Mesenchymal stem cell (in vitro differentiated cells and primary cell): ENCODE measurements around the gene RRP1.

Experiments
- DNase-seq: peaks from one replicate; pipeline ENCODE4 v3.0.0-alpha.2; 2013
- H2AFZ ChIP-seq: one replicate; pipeline ENCODE4 v1.6.1; 2013; ENCODE audit warnings: low read depth, mild to moderate bottlenecking, control low read depth, inconsistent platforms, low read length, moderate library complexity
- H2AK5ac ChIP-seq: 2 replicates; pipeline ENCODE4 v1.6.1; 2013; ENCODE audit warnings: low read length, moderate library complexity, mild to moderate bottlenecking, inconsistent platforms; ENCODE audit not compliant: severe bottlenecking
- H2BK120ac ChIP-seq: one replicate; pipeline ENCODE4 v1.6.1; 2013; ENCODE audit warnings: low read depth, mild to moderate bottlenecking, inconsistent platforms, low read length, moderate library complexity
- H2BK12ac ChIP-seq, 2 experiments: one replicate each; pipeline ENCODE4 v1.6.1; 2013; ENCODE audit warnings: inconsistent platforms in 2 of 2, low read length in 2 of 2, mild to moderate bottlenecking in 2 of 2, moderate library complexity in 2 of 2, control low read depth in 1 of 2
- H2BK15ac ChIP-seq: one replicate; pipeline ENCODE4 v1.6.1; 2013; ENCODE audit warnings: mild to moderate bottlenecking, low read depth, inconsistent platforms; ENCODE audit not compliant: poor library complexity, severe bottlenecking
- H2BK5ac ChIP-seq: 2 replicates; pipeline ENCODE4 v1.6.1; 2013; ENCODE audit warnings: low read depth, mild to moderate bottlenecking, low read length, control low read depth, inconsistent platforms; ENCODE audit not compliant: poor library complexity, severe bottlenecking
- H3K14ac ChIP-seq, 2 experiments: one replicate each; pipeline ENCODE4 v1.6.1; 2013; ENCODE audit warnings: inconsistent platforms in 2 of 2, low read length in 2 of 2, control low read depth in 1 of 2, mild to moderate bottlenecking in 1 of 2, moderate library complexity in 1 of 2
- H3K18ac ChIP-seq, 2 experiments: one replicate each; pipeline ENCODE4 v1.6.1; 2013; ENCODE audit warnings: inconsistent platforms in 2 of 2, low read length in 2 of 2, control low read depth in 1 of 2, low read depth in 1 of 2, mild to moderate bottlenecking in 1 of 2
- H3K23ac ChIP-seq, 2 experiments: one replicate each; pipeline ENCODE4 v1.6.1; 2013; ENCODE audit warnings: inconsistent platforms in 2 of 2, low read length in 2 of 2, mild to moderate bottlenecking in 2 of 2, moderate library complexity in 2 of 2, control low read depth in 1 of 2
- H3K27ac ChIP-seq: 2 replicates; pipeline ENCODE4 v1.5.1; 2013; ENCODE audit warnings: mild to moderate bottlenecking, moderate library complexity, low read length, control low read depth, inconsistent platforms; ENCODE audit not compliant: poor library complexity, severe bottlenecking
- H3K27me3 ChIP-seq, 2 experiments: 2 replicates each; pipeline versions ENCODE4 v1.6.1 to v1.7.0; 2013; ENCODE audit warnings: low read length in 2 of 2, mild to moderate bottlenecking in 2 of 2, moderate library complexity in 2 of 2, control low read depth in 1 of 2, inconsistent platforms in 1 of 2; ENCODE audit not compliant: control insufficient read depth in 1 of 2, insufficient read depth in 1 of 2
- H3K36me3 ChIP-seq, 2 experiments: 2 replicates each; pipeline versions ENCODE4 v1.6.1 to v1.7.0; 2013; ENCODE audit warnings: low read length in 2 of 2, control low read depth in 1 of 2, inconsistent platforms in 1 of 2, low read depth in 1 of 2, mild to moderate bottlenecking in 1 of 2; ENCODE audit not compliant: insufficient read depth in 2 of 2, control insufficient read depth in 1 of 2
- H3K4ac ChIP-seq, 2 experiments: one replicate each; pipeline ENCODE4 v1.6.1; 2013; ENCODE audit warnings: inconsistent platforms in 2 of 2, low read length in 2 of 2, mild to moderate bottlenecking in 2 of 2, moderate library complexity in 2 of 2, control low read depth in 1 of 2, low read depth in 1 of 2
- H3K4me1 ChIP-seq: 2 replicates; pipeline ENCODE4 v1.6.1; 2013; ENCODE audit warnings: low read depth, low read length, control low read depth; ENCODE audit not compliant: control insufficient read depth, insufficient read depth
- H3K4me2 ChIP-seq: 2 replicates; pipeline ENCODE4 v1.6.1; 2013; ENCODE audit warnings: low read length, mild to moderate bottlenecking, inconsistent platforms; ENCODE audit not compliant: poor library complexity, severe bottlenecking
- H3K4me3 ChIP-seq, 2 experiments: 2 replicates each; pipeline versions ENCODE4 v1.5.1 to v1.7.0; 2013; ENCODE audit warnings: low read length in 2 of 2, mild to moderate bottlenecking in 2 of 2, control low read depth in 1 of 2, low read depth in 1 of 2; ENCODE audit not compliant: insufficient read depth in 1 of 2
- H3K79me1 ChIP-seq: replicated peaks from 2 replicates; pipeline ENCODE4 v1.6.1; 2013; ENCODE audit warnings: mild to moderate bottlenecking, control low read depth, low read length, inconsistent platforms; ENCODE audit not compliant: poor library complexity, severe bottlenecking
- H3K9ac ChIP-seq: 2 replicates; pipeline ENCODE4 v1.7.0; 2013; ENCODE audit warnings: mild to moderate bottlenecking, low read length, moderate library complexity
- H3K9me3 ChIP-seq: 2 replicates; pipeline ENCODE4 v1.7.0; 2013; ENCODE audit warnings: mild to moderate bottlenecking, low read length; ENCODE audit not compliant: control insufficient read depth
- H4K8ac ChIP-seq: one replicate; pipeline ENCODE4 v1.6.1; 2013; ENCODE audit warnings: inconsistent platforms, mild to moderate bottlenecking, low read length, moderate library complexity
- H4K91ac ChIP-seq: one replicate; pipeline ENCODE4 v1.6.1; 2013; ENCODE audit warnings: mild to moderate bottlenecking, low read length, inconsistent platforms
- WGBS: methylation state at CpG from one replicate; pipeline ENCODE4 v1.1.7; 2013; ENCODE audit warnings: mixed read lengths; 5-methylcytosine and 5-hydroxymethylcytosine counted together

Gene RRP1

GRCh38 chr21:43829575-43830119 is 40.3 kb downstream of the RRP1 start:
- Histone ChIP-seq H4K8ac (no peak overlapping the region), H3K9ac (no peak overlapping the region), H3K4me1 (peaks cover 2% of the 10 kb centered on the region), H2AFZ (no peak overlapping the region), H3K4ac (no peak overlapping the region), H4K91ac (peak overlapping the region; percentile 6), H3K4me3 (no peak overlapping the region), H2AK5ac (no peak overlapping the region), H2BK5ac (no peak overlapping the region), H3K14ac (no peak overlapping the region), H2BK15ac (no peak overlapping the region), H3K9me3 (no peaks in the 10 kb centered on the region), H3K23ac (peak overlapping the region in 1 of 2 experiments; percentile 36), H3K18ac (no peak overlapping the region), H2BK12ac (no peak overlapping the region), H3K27me3 (peaks cover 13 to 49% of the 10 kb centered on the region in 2 experiments), H3K36me3 (no peaks in the 10 kb centered on the region), H2BK120ac (no peak overlapping the region), H3K4me2 (no peak overlapping the region), H3K27ac (no peak overlapping the region), H3K79me1 (no peaks in the 10 kb centered on the region)
- 83% methylated on average over 22 of the region's 22 CpGs for WGBS
- no peak for DNase-seq

DNA sequence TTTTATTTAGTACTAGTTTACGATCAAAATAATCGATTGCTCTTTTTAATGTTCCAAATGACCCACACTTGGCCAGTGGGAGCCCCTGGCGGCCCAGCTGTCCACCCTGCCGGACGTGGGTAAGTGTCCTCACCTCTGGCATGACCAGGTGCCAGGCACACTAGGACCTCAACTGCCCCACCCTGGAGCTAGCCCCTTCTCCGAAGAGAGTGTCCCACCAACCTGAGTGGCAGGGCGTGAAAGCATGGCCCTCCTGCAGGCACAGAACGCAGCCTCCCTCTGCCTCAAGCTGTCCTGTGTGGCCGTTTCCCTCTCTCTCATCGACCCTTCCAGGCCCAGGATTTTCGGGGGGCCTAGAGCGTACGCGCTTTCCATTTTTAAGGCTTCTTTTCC is 42.8 kb downstream of the RRP1 start:
- no peak overlapping the region for H4K8ac ChIP-seq
- no peak overlapping the region for H3K14ac ChIP-seq
- peaks cover 17 to 73% of the 10 kb centered on the region in 2 experiments for H3K27me3 ChIP-seq
- H2BK5ac ChIP-seq, result no peak overlapping the region
- no peak overlapping the region for H2BK15ac ChIP-seq
- 93% methylated on average over 14 of the region's 14 CpGs for WGBS
- H3K36me3 ChIP-seq, result no peaks in the 10 kb centered on the region
- H2AFZ ChIP-seq, result no peak overlapping the region
- H2BK12ac ChIP-seq, result no peak overlapping the region
- no peak overlapping the region for H3K4ac ChIP-seq
- no peak overlapping the region for H2BK120ac ChIP-seq
- DNase-seq, result no peak
- H2AK5ac ChIP-seq, result no peak overlapping the region
- H3K4me3 ChIP-seq, result no peak overlapping the region
- H3K23ac ChIP-seq, result no peak overlapping the region
- H3K4me1 ChIP-seq, result no peaks in the 10 kb centered on the region
- H3K18ac ChIP-seq, result no peak overlapping the region
- H3K9me3 ChIP-seq, result no peaks in the 10 kb centered on the region
- H3K79me1 ChIP-seq, result no peaks in the 10 kb centered on the region
- no peak overlapping the region for H3K27ac ChIP-seq
- H3K9ac ChIP-seq, result no peak overlapping the region
- no peak overlapping the region for H4K91ac ChIP-seq
- no peak overlapping the region for H3K4me2 ChIP-seq

- no peaks in the 10 kb centered on the region for H3K4me1 ChIP-seq
- H3K9me3 ChIP-seq, result no peaks in the 10 kb centered on the region
- no peak overlapping the region for H4K8ac ChIP-seq
- no peak overlapping the region for H3K27ac ChIP-seq
- H3K4me3 ChIP-seq, result no peak overlapping the region
- no peak overlapping the region for H2BK5ac ChIP-seq
- H3K36me3 ChIP-seq, result no peaks in the 10 kb centered on the region
- no peak overlapping the region for H4K91ac ChIP-seq
- no peak overlapping the region for H2BK15ac ChIP-seq
- H3K79me1 ChIP-seq, result no peaks in the 10 kb centered on the region
- H2AK5ac ChIP-seq, result no peak overlapping the region
- H3K14ac ChIP-seq, result no peak overlapping the region
- H3K9ac ChIP-seq, result no peak overlapping the region
- no peak overlapping the region for H2BK12ac ChIP-seq
- peaks cover 17 to 78% of the 10 kb centered on the region in 2 experiments for H3K27me3 ChIP-seq
- H3K23ac ChIP-seq, result no peak overlapping the region
- DNase-seq, result no peak
- H3K18ac ChIP-seq, result no peak overlapping the region
- no peak overlapping the region for H3K4me2 ChIP-seq
- WGBS, result 86% methylated on average over 10 of the region's 10 CpGs
- H2AFZ ChIP-seq, result no peak overlapping the region
- no peak overlapping the region for H3K4ac ChIP-seq
- no peak overlapping the region for H2BK120ac ChIP-seq
Measured at GRCh38 chr21:43832648-43833047, 43.3 kb downstream of the RRP1 start.

GRCh38 chr21:43834146-43834905 is 44.9 kb downstream of the RRP1 start:
- no peak overlapping the region for H2BK15ac ChIP-seq
- no peak overlapping the region for H2BK120ac ChIP-seq
- H2AK5ac ChIP-seq, result no peak overlapping the region
- peaks cover 25 to 78% of the 10 kb centered on the region in 2 experiments for H3K27me3 ChIP-seq
- no peak overlapping the region for H3K9ac ChIP-seq
- 91% methylated on average over 28 of the region's 30 CpGs for WGBS
- no peaks in the 10 kb centered on the region for H3K79me1 ChIP-seq
- H3K4me3 ChIP-seq, result no peak overlapping the region
- no peak for DNase-seq
- H4K8ac ChIP-seq, result no peak overlapping the region
- no peak overlapping the region for H2BK12ac ChIP-seq
- H3K14ac ChIP-seq, result no peak overlapping the region
- H3K18ac ChIP-seq, result no peak overlapping the region
- no peak overlapping the region for H2AFZ ChIP-seq
- H3K9me3 ChIP-seq, result no peaks in the 10 kb centered on the region
- H3K23ac ChIP-seq, result peak overlapping the region in 1 of 2 experiments; percentile 6
- no peak overlapping the region for H3K4me2 ChIP-seq
- H3K4me1 ChIP-seq, result no peaks in the 10 kb centered on the region
- H4K91ac ChIP-seq, result no peak overlapping the region
- H3K4ac ChIP-seq, result no peak overlapping the region
- H3K36me3 ChIP-seq, result no peaks in the 10 kb centered on the region
- no peak overlapping the region for H2BK5ac ChIP-seq
- no peak overlapping the region for H3K27ac ChIP-seq
